ENCODE data around the gene FRMD4A.
"Not testable (repeated sequence)": the region's sequence is repeated elsewhere in the genome, so short reads cannot be mapped to it uniquely, and the experiment has no call there.

Gene FRMD4A

GRCh38 chr10:14063531-14064285, 267.0 kb downstream of the FRMD4A start:
- H3K27ac Mint-ChIP-seq: no peak overlapping the region
- H3K27me3 Mint-ChIP-seq: peaks cover 9% of the 10 kb centered on the region
- no peaks in the 10 kb centered on the region for H3K4me1 Mint-ChIP-seq (ENCODE audit: low read depth)
- no peak for DNase-seq
- no peak overlapping the region for H3K4me3 Mint-ChIP-seq
- H3K9me3 Mint-ChIP-seq: peaks cover 11% of the 10 kb centered on the region
- no peaks in the 10 kb centered on the region for H3K36me3 Mint-ChIP-seq (ENCODE audit: low read depth)

DNA sequence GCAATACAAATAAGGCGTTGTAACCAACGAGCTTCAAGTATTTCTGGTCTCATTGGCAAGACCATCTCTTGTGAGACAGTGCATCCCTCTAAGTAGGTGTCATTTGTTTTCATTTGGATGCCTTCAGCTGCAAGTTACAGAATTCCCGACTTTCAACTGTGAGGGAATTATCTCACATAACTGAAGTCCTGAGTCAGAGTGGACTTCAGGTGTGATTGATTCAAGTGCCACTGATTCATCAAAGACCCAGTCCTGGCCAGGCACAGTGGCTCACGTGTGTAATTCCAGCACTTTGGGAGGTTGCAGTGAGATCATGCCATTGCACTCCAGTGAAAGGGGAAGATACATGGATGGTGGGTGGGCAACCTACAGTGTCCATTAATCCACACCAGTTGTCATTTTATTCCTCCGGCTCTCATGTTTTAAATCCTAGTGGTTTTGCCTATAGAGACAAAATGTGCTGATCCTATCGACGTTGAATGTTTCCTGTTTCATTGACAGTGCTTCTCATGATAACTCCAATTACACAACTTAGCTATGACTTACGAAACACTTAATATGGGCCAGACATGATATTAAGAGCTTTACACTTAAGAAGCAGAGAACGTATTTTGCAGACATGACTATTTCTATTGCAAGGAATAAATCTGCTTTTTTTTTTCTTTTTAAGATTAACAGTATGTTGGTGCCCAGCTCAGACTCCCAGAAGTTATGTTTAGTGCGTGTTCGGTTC, 268.0 kb downstream of the FRMD4A start:
- Mint-ChIP-seq H3K4me1 (ENCODE audit: low read depth) (no peaks in the 10 kb centered on the region), H3K36me3 (ENCODE audit: low read depth) (no peaks in the 10 kb centered on the region), H3K4me3 (no peak overlapping the region), H3K27me3 (peaks cover 6% of the 10 kb centered on the region), H3K9me3 (peaks cover 7% of the 10 kb centered on the region), H3K27ac (no peak overlapping the region)
- DNase-seq: no peak

DNA sequence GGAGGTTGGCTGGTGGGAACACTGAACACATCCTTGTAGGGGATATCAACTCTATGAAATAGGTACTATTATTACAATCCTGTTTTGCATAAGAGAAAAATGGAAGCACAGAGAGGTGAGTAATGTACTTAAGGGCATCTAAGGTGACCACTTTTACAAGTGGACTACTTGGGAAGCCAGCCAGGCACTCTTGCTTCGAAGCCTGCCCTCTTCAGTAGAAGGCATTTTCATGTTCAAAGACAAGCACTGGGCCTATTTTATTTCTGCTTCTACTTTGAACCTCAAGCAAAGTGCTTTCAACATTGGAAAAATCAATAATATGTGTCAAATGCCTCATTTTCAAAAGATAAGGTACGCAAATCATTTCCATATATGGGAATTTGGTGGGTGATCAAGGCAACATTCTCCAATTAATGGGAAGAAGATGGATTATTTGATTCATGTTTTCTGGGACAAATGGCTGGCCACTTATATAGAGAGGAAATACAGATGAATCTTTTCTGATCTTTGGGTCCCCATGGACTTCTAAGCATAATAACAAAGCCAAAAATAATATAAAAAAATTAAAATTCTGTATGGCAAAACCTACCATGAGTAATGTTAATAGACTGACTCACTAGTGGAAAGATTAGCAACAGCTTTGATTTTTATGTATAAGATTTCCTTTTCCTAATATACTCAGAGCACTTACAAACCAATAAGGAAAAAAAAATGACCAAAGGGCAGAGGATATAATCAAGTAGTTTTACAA, 270.2 kb downstream of the FRMD4A start:
- no peaks in the 10 kb centered on the region for H3K36me3 Mint-ChIP-seq (ENCODE audit: low read depth)
- no peaks in the 10 kb centered on the region for H3K9me3 Mint-ChIP-seq
- H3K27me3 Mint-ChIP-seq: peaks cover 5% of the 10 kb centered on the region
- H3K4me3 Mint-ChIP-seq: no peak overlapping the region
- DNase-seq: no peak
- no peak overlapping the region for H3K27ac Mint-ChIP-seq
- no peaks in the 10 kb centered on the region for H3K4me1 Mint-ChIP-seq (ENCODE audit: low read depth)

- no peak overlapping the region for H3K27ac Mint-ChIP-seq
- peaks cover 18% of the 10 kb centered on the region for H3K9me3 Mint-ChIP-seq
- no peak for DNase-seq
- H3K27me3 Mint-ChIP-seq: no peaks in the 10 kb centered on the region
- H3K36me3 Mint-ChIP-seq (ENCODE audit: low read depth): no peaks in the 10 kb centered on the region
- no peak overlapping the region for H3K4me3 Mint-ChIP-seq
- no peaks in the 10 kb centered on the region for H3K4me1 Mint-ChIP-seq (ENCODE audit: low read depth)
Measured at GRCh38 chr10:14056610-14057332, 274.0 kb downstream of the FRMD4A start.

DNA sequence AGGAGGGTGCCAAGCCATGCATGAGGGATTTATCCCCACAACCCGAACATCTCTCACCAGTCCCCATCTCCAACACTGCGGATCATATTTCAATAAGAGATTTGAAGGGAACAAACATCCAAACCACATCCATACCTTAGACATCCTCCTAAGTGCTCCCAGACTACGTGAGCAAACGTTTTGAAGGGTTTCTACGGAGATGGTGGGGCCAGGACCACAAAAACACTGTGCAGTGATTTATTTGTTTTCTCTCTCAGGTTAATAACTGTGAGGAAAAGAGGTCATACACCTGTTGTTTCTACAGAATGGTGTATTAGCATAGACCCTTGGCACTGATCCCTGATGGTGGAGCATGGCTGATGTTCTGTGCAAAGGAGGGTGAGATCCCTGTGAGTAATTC, 277.8 kb downstream of the FRMD4A start:
- Mint-ChIP-seq H3K4me3 (no peak overlapping the region), H3K4me1 (ENCODE audit: low read depth) (no peaks in the 10 kb centered on the region), H3K27me3 (no peaks in the 10 kb centered on the region), H3K27ac (no peak overlapping the region), H3K36me3 (ENCODE audit: low read depth) (no peaks in the 10 kb centered on the region), H3K9me3 (peaks cover 18% of the 10 kb centered on the region)
- no peak for DNase-seq

DNA sequence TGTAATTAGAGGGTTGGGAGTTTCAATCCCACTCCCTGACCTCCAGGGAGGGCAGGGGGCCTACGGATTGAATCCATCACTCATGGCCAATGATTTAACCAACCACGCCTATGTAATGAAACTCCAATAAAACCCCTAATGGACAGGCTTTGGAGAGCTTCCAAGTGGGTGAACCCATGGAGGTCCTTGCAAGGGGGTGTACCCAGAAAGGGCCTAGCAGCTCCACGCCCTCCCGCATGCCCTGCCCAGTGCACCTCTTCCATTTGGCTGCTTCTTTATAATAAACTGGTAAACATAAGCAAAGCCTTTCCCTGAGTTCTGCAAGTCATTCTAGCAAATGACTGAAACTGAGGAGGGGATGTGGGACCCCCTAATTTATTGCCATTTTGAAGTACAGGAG, 280.1 kb downstream of the FRMD4A start:
- DNase-seq: no peak
- no peak overlapping the region for H3K27ac Mint-ChIP-seq
- H3K27me3 Mint-ChIP-seq: no peaks in the 10 kb centered on the region
- no peaks in the 10 kb centered on the region for H3K36me3 Mint-ChIP-seq (ENCODE audit: low read depth)
- peaks cover 18% of the 10 kb centered on the region for H3K9me3 Mint-ChIP-seq
- H3K4me3 Mint-ChIP-seq: no peak overlapping the region
- H3K4me1 Mint-ChIP-seq (ENCODE audit: low read depth): no peaks in the 10 kb centered on the region

GRCh38 chr10:14048930-14049613, 281.7 kb downstream of the FRMD4A start:
- Mint-ChIP-seq H3K27me3 (no peaks in the 10 kb centered on the region), H3K4me3 (no peak overlapping the region), H3K36me3 (ENCODE audit: low read depth) (no peaks in the 10 kb centered on the region), H3K4me1 (ENCODE audit: low read depth) (no peaks in the 10 kb centered on the region), H3K9me3 (peaks cover 6% of the 10 kb centered on the region), H3K27ac (no peak overlapping the region)
- DNase-seq: no peak

DNA sequence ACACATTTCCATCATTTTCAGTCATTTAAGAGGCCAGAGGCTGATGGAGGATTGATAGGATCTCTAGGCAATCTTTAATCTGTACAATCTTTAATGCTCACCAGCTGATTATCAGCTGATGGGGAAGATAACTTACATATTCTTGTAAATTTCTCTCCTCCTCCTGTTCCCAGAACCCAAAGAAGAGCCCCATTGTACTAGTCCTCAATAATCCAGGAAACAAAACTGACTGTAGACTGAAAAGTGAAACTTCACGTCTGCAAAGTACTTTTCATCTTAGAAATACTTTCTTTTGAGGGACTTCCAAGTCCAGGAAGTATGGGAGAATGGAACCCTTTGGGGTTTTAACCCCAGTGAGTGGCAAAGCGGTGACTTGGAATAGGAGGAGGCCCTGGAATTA, 283.3 kb downstream of the FRMD4A start:
- H3K4me1 Mint-ChIP-seq (ENCODE audit: low read depth): no peaks in the 10 kb centered on the region
- no peak overlapping the region for H3K27ac Mint-ChIP-seq
- peaks cover 2% of the 10 kb centered on the region for H3K9me3 Mint-ChIP-seq
- no peaks in the 10 kb centered on the region for H3K36me3 Mint-ChIP-seq (ENCODE audit: low read depth)
- H3K4me3 Mint-ChIP-seq: no peak overlapping the region
- H3K27me3 Mint-ChIP-seq: no peaks in the 10 kb centered on the region
- no peak for DNase-seq

- not testable (repeated sequence) for DNase-seq; H3K36me3 Mint-ChIP-seq (ENCODE audit: low read depth); H3K27me3 Mint-ChIP-seq; H3K27ac Mint-ChIP-seq; H3K9me3 Mint-ChIP-seq; H3K4me3 Mint-ChIP-seq
- peaks cover 11% of the 10 kb centered on the region for H3K4me1 Mint-ChIP-seq (ENCODE audit: low read depth)
Measured at GRCh38 chr10:14042051-14042450, 288.7 kb downstream of the FRMD4A start.

DNA sequence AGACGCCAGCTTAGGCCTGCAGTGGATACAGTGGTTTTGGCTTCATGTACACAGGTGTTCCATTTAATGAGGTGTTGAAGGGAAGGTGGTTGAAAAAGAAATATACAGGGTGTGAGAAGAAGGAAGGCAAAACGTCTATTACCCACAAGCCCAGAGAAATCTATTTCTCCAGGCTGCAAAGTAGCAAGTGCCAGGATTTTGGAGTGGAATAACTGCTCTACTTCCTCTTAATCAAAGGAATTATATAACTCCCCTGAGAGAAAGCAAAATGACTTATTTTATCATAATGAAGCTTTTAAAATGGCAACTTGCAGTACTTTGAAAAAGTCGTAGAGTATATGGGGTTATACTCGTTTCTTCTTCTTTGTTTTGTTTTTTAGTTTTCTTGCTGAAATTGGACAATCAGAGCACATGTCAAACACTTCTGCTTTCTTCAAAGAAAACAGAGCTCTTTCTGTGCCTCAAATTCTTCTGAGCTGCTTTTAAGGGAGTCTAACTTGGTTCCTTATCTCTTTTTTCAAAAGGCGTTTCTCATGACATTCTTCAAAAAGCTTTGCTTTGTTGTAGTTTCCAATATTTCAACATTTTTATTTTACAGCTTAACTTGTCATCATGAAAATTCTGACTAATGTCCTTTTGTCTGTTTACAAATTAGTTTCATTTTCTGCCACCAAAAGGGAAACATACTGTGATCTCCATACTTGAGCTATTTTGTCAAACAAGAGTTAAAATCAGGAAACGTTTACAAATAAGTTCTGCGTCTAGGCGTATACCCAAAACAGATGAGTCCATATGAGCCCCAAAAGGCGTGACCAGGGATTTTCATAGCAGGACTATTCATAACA, 289.7 kb downstream of the FRMD4A start:
- Mint-ChIP-seq H3K27me3 (no peaks in the 10 kb centered on the region), H3K36me3 (ENCODE audit: low read depth) (no peaks in the 10 kb centered on the region)

GRCh38 chr10:14039968-14040668, 290.6 kb downstream of the FRMD4A start:
- DNase-seq: no peak
- Mint-ChIP-seq H3K4me3 (no peak overlapping the region), H3K27ac (no peak overlapping the region), H3K9me3 (no peaks in the 10 kb centered on the region), H3K27me3 (no peaks in the 10 kb centered on the region), H3K4me1 (ENCODE audit: low read depth) (peaks cover 11% of the 10 kb centered on the region), H3K36me3 (ENCODE audit: low read depth) (no peaks in the 10 kb centered on the region)

More for the DNA sequence above, 289.7 kb downstream of the FRMD4A start:
- no peak overlapping the region for H3K27ac Mint-ChIP-seq
- no peaks in the 10 kb centered on the region for H3K9me3 Mint-ChIP-seq
- peaks cover 11% of the 10 kb centered on the region for H3K4me1 Mint-ChIP-seq (ENCODE audit: low read depth)
- DNase-seq: no peak
- H3K4me3 Mint-ChIP-seq: no peak overlapping the region

DNA sequence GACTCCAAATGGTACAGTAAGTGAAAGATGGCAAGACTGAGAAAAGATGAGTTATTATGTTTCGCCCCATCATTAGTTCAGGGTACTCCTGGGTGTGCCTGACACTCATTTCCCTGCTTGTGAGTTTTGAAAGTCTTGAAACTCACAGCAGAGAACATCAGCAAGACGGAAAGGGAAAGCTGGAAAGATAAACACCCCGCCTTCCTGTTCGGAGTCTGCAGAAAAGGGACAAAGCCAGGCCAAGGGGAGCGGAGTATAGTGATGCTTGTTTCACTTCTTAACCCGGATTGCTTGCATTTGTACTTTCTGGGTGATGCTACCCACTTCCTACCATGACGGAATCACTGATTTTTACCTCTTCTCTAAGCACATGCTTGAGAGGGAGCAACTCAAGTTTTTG, 294.5 kb downstream of the FRMD4A start:
- peaks cover 12% of the 10 kb centered on the region for H3K4me1 Mint-ChIP-seq (ENCODE audit: low read depth)
- no peak overlapping the region for H3K4me3 Mint-ChIP-seq
- H3K27me3 Mint-ChIP-seq: peaks cover 7% of the 10 kb centered on the region
- no peak overlapping the region for H3K27ac Mint-ChIP-seq
- no peaks in the 10 kb centered on the region for H3K36me3 Mint-ChIP-seq (ENCODE audit: low read depth)
- H3K9me3 Mint-ChIP-seq: no peaks in the 10 kb centered on the region
- no peak for DNase-seq

DNA sequence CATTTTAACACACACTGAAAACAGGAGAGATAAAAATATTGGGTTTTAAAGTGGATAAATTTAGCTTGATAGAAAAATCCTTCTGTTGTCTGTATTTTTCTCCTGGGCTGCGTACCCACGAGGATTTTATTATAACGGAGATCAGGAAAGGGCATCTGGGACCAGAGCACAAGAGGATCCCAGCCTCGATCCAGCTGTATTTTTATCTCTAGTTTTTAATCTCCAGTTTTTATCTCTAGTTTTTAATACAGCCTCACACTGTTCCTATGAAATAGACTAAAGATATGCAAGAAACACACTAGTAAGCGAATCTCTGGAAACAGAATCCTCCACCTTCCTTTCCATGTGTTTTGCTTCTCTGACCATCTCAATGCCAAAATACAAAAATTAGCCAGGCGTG, 295.2 kb downstream of the FRMD4A start:
- Mint-ChIP-seq H3K4me1 (ENCODE audit: low read depth) (peaks cover 5% of the 10 kb centered on the region), H3K9me3 (no peaks in the 10 kb centered on the region), H3K36me3 (ENCODE audit: low read depth) (no peaks in the 10 kb centered on the region), H3K27ac (no peak overlapping the region), H3K27me3 (peaks cover 7% of the 10 kb centered on the region), H3K4me3 (no peak overlapping the region)
- no peak for DNase-seq

All from activated T-cell treated with anti-CD3 and anti-CD28 coated beads, Interleukin-2, amount 50 U/mL, for 24 hours (primary cell).